ENCODE results near the gene TNFRSF11A.

Gene TNFRSF11A

DNA sequence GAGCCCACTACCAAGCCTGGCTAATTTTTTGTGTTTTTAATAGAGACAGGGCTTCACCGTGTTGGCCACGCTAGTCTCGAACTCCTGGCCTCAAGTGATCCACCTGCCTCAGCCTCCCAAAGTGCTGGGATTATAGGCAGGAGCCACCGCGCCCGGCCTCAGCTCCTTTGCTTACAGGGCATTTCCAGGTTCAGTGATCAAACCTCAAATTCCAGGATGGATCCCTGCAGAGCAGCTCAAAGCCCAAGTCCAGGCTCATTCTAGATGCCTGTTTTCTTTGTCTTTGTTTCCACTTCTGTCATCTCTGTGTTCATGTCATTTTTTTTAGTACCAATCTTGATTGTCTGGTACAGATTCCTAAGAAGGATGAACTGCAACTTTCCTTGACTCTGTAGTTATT, 41.9 kb downstream of the TNFRSF11A start:
- Histone ChIP-seq H3K4me3 (ENCODE audit: low read length in 2 of 2) (no peak overlapping the region), H3K27me3 (ENCODE audit: control insufficient read depth in 3 of 3, insufficient read depth in 3 of 3, low read depth in 1 of 3, low read length in 3 of 3) (no peaks in the 10 kb centered on the region), H3K4me2 (ENCODE audit: insufficient read depth, low read length, poor library complexity, severe bottlenecking) (no peak overlapping the region), H4K8ac (ENCODE audit: low read depth, low read length) (no peak overlapping the region), H3K14ac (ENCODE audit: low read length) (no peak overlapping the region), H2AK5ac (ENCODE audit: low read depth, low read length) (no peak overlapping the region), H2AFZ (ENCODE audit: low read length) (no peak overlapping the region), H3K79me1 (ENCODE audit: low read depth, low read length) (no peaks in the 10 kb centered on the region), H2BK120ac (ENCODE audit: low read depth, low read length) (no peak overlapping the region), H4K91ac (ENCODE audit: low read depth, low read length, poor library complexity) (no peak overlapping the region), H3K27ac (replicated peaks; ENCODE audit: low read length) (no peak overlapping the region), H3K18ac (ENCODE audit: low read length) (no peak overlapping the region), H3K4ac (ENCODE audit: low read length) (no peak overlapping the region), H3K9me3 (replicated peaks in 1 of 2; ENCODE audit: control insufficient read depth in 2 of 2, insufficient read depth in 1 of 2, low read depth in 1 of 2, low read length in 2 of 2) (no peaks in the 10 kb centered on the region), H2BK15ac (ENCODE audit: low read length) (no peak overlapping the region), H3K23ac (ENCODE audit: low read depth, low read length, poor library complexity) (no peak overlapping the region), H2BK12ac (ENCODE audit: low read length) (no peak overlapping the region), H3K36me3 (replicated peaks in 1 of 2; ENCODE audit: control insufficient read depth in 2 of 2, insufficient read depth in 2 of 2, low read length in 2 of 2) (no peaks in the 10 kb centered on the region), H3K4me1 (ENCODE audit: control insufficient read depth in 2 of 2, insufficient read depth in 1 of 2, low read depth in 1 of 2, low read length in 2 of 2) (peaks cover 0 to 2% of the 10 kb centered on the region in 2 donors), H3K9ac (ENCODE audit: low read depth, low read length, poor library complexity) (no peak overlapping the region), H2BK5ac (ENCODE audit: low read length) (no peak overlapping the region)
- no CpG with 5 or more reads among the region's 6 CpGs for WGBS, 2 donors (ENCODE audit: extremely low coverage in 2 of 2, insufficient read length in 2 of 2, insufficient replicate concordance in 1 of 2)
- DNase-seq (ENCODE audit: low spot score) = no peak

- Histone ChIP-seq H3K4me3 (ENCODE audit: low read length in 2 of 2) (no peak overlapping the region), H3K36me3 (replicated peaks in 1 of 2; ENCODE audit: control insufficient read depth in 2 of 2, insufficient read depth in 2 of 2, low read length in 2 of 2) (no peaks in the 10 kb centered on the region), H3K14ac (ENCODE audit: low read length) (no peak overlapping the region), H4K8ac (ENCODE audit: low read depth, low read length) (no peak overlapping the region), H3K18ac (ENCODE audit: low read length) (no peak overlapping the region), H3K4ac (ENCODE audit: low read length) (no peak overlapping the region), H2AFZ (ENCODE audit: low read length) (no peak overlapping the region), H2BK15ac (ENCODE audit: low read length) (no peak overlapping the region), H3K4me2 (ENCODE audit: insufficient read depth, low read length, poor library complexity, severe bottlenecking) (no peak overlapping the region), H3K23ac (ENCODE audit: low read depth, low read length, poor library complexity) (no peak overlapping the region), H3K79me1 (ENCODE audit: low read depth, low read length) (no peaks in the 10 kb centered on the region), H3K4me1 (ENCODE audit: control insufficient read depth in 2 of 2, insufficient read depth in 1 of 2, low read depth in 1 of 2, low read length in 2 of 2) (peaks cover 0 to 2% of the 10 kb centered on the region in 2 donors), H2AK5ac (ENCODE audit: low read depth, low read length) (no peak overlapping the region), H4K91ac (ENCODE audit: low read depth, low read length, poor library complexity) (no peak overlapping the region), H2BK120ac (ENCODE audit: low read depth, low read length) (no peak overlapping the region), H3K9me3 (replicated peaks in 1 of 2; ENCODE audit: control insufficient read depth in 2 of 2, insufficient read depth in 1 of 2, low read depth in 1 of 2, low read length in 2 of 2) (no peaks in the 10 kb centered on the region), H3K27ac (replicated peaks; ENCODE audit: low read length) (no peak overlapping the region), H3K9ac (ENCODE audit: low read depth, low read length, poor library complexity) (no peak overlapping the region), H3K27me3 (ENCODE audit: control insufficient read depth in 3 of 3, insufficient read depth in 3 of 3, low read depth in 1 of 3, low read length in 3 of 3) (no peaks in the 10 kb centered on the region), H2BK5ac (ENCODE audit: low read length) (no peak overlapping the region), H2BK12ac (ENCODE audit: low read length) (no peak overlapping the region)
- WGBS, 2 donors (ENCODE audit: extremely low coverage in 2 of 2, insufficient read length in 2 of 2, insufficient replicate concordance in 1 of 2) = no CpG with 5 or more reads among the region's 2 CpGs
- no peak for DNase-seq (ENCODE audit: low spot score)
Measured at GRCh38 chr18:62368100-62368499, 43.0 kb downstream of the TNFRSF11A start.

DNA sequence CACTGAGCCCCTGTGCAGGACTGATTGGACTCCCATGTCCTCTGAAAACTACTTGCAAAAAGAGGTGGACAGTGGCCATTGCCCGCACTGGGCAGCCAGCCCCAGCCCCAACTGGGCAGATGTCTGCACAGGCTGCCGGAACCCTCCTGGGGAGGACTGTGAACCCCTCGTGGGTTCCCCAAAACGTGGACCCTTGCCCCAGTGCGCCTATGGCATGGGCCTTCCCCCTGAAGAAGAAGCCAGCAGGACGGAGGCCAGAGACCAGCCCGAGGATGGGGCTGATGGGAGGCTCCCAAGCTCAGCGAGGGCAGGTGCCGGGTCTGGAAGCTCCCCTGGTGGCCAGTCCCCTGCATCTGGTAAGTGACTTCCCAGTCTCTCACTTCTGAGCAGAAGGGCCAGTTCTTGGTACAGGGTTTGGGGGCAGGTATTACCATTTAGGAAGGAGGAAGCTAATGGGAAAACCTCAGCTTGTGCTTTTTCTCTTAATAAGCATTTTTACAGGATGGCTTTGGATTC, 44.1 kb downstream of the TNFRSF11A start:
- no peaks in the 10 kb centered on the region for H3K27me3 ChIP-seq (ENCODE audit: control insufficient read depth in 3 of 3, insufficient read depth in 3 of 3, low read depth in 1 of 3, low read length in 3 of 3)
- H3K23ac ChIP-seq (ENCODE audit: low read depth, low read length, poor library complexity) = no peak overlapping the region
- H3K4ac ChIP-seq (ENCODE audit: low read length) = no peak overlapping the region
- no peak overlapping the region for H2BK15ac ChIP-seq (ENCODE audit: low read length)
- no peaks in the 10 kb centered on the region for H3K79me1 ChIP-seq (ENCODE audit: low read depth, low read length)
- peak overlapping the region; percentile 52 for H3K18ac ChIP-seq (ENCODE audit: low read length)
- H3K27ac ChIP-seq (replicated peaks; ENCODE audit: low read length) = no peak overlapping the region
- no peak overlapping the region for H4K8ac ChIP-seq (ENCODE audit: low read depth, low read length)
- H3K4me1 ChIP-seq (ENCODE audit: control insufficient read depth in 2 of 2, insufficient read depth in 1 of 2, low read depth in 1 of 2, low read length in 2 of 2) = peaks cover 0 to 2% of the 10 kb centered on the region in 2 donors
- H3K4me3 ChIP-seq (ENCODE audit: low read length in 2 of 2) = no peak overlapping the region
- WGBS, 2 donors (ENCODE audit: extremely low coverage in 2 of 2, insufficient read length in 2 of 2, insufficient replicate concordance in 1 of 2) = no CpG with 5 or more reads among the region's 9 CpGs
- H2BK12ac ChIP-seq (ENCODE audit: low read length) = no peak overlapping the region
- H3K9ac ChIP-seq (ENCODE audit: low read depth, low read length, poor library complexity) = no peak overlapping the region
- H4K91ac ChIP-seq (ENCODE audit: low read depth, low read length, poor library complexity) = no peak overlapping the region
- no peak overlapping the region for H3K14ac ChIP-seq (ENCODE audit: low read length)
- no peak for DNase-seq (ENCODE audit: low spot score)
- no peak overlapping the region for H2AK5ac ChIP-seq (ENCODE audit: low read depth, low read length)
- H3K36me3 ChIP-seq (replicated peaks in 1 of 2; ENCODE audit: control insufficient read depth in 2 of 2, insufficient read depth in 2 of 2, low read length in 2 of 2) = no peaks in the 10 kb centered on the region
- H2AFZ ChIP-seq (ENCODE audit: low read length) = no peak overlapping the region
- H3K4me2 ChIP-seq (ENCODE audit: insufficient read depth, low read length, poor library complexity, severe bottlenecking) = no peak overlapping the region
- H2BK5ac ChIP-seq (ENCODE audit: low read length) = no peak overlapping the region
- no peak overlapping the region for H2BK120ac ChIP-seq (ENCODE audit: low read depth, low read length)
- H3K9me3 ChIP-seq (replicated peaks in 1 of 2; ENCODE audit: control insufficient read depth in 2 of 2, insufficient read depth in 1 of 2, low read depth in 1 of 2, low read length in 2 of 2) = no peaks in the 10 kb centered on the region

DNA sequence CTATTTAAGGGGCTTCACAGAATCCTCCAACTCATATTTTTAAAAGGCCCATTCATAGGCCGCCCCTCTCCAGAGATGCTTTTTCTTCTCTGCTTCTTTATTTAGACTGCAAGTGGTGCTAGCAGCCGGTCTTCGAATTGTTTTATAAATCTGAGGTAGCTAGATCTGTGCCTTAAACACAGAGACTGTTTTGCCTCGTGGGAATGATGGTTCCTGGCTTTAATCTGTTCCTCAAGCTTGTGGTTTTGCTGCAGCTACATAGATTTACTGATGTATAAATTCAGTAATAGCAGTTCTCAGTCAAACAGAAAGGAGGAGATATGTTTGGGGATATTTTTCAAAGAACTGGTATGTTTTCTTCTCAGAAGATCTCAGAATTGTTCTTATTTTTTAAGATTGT, 45.3 kb downstream of the TNFRSF11A start:
- no CpG with 5 or more reads among the region's 4 CpGs for WGBS, 2 donors (ENCODE audit: extremely low coverage in 2 of 2, insufficient read length in 2 of 2, insufficient replicate concordance in 1 of 2)
- Histone ChIP-seq H3K36me3 (replicated peaks in 1 of 2; ENCODE audit: control insufficient read depth in 2 of 2, insufficient read depth in 2 of 2, low read length in 2 of 2) (no peaks in the 10 kb centered on the region), H2BK120ac (ENCODE audit: low read depth, low read length) (no peak overlapping the region), H2AFZ (ENCODE audit: low read length) (no peak overlapping the region), H2AK5ac (ENCODE audit: low read depth, low read length) (no peak overlapping the region), H3K14ac (ENCODE audit: low read length) (no peak overlapping the region), H3K4me3 (ENCODE audit: low read length in 2 of 2) (no peak overlapping the region), H2BK5ac (ENCODE audit: low read length) (no peak overlapping the region), H3K79me1 (ENCODE audit: low read depth, low read length) (no peaks in the 10 kb centered on the region), H3K4me2 (ENCODE audit: insufficient read depth, low read length, poor library complexity, severe bottlenecking) (no peak overlapping the region), H3K27me3 (ENCODE audit: control insufficient read depth in 3 of 3, insufficient read depth in 3 of 3, low read depth in 1 of 3, low read length in 3 of 3) (no peaks in the 10 kb centered on the region), H3K27ac (replicated peaks; ENCODE audit: low read length) (no peak overlapping the region), H4K8ac (ENCODE audit: low read depth, low read length) (no peak overlapping the region), H2BK15ac (ENCODE audit: low read length) (no peak overlapping the region), H3K4me1 (ENCODE audit: control insufficient read depth in 2 of 2, insufficient read depth in 1 of 2, low read depth in 1 of 2, low read length in 2 of 2) (peaks cover 0 to 2% of the 10 kb centered on the region in 2 donors), H3K9me3 (replicated peaks in 1 of 2; ENCODE audit: control insufficient read depth in 2 of 2, insufficient read depth in 1 of 2, low read depth in 1 of 2, low read length in 2 of 2) (no peaks in the 10 kb centered on the region), H2BK12ac (ENCODE audit: low read length) (no peak overlapping the region), H3K23ac (ENCODE audit: low read depth, low read length, poor library complexity) (no peak overlapping the region), H3K4ac (ENCODE audit: low read length) (no peak overlapping the region), H3K9ac (ENCODE audit: low read depth, low read length, poor library complexity) (no peak overlapping the region), H3K18ac (ENCODE audit: low read length) (no peak overlapping the region), H4K91ac (ENCODE audit: low read depth, low read length, poor library complexity) (no peak overlapping the region)
- DNase-seq (ENCODE audit: low spot score) = no peak

All from neuronal stem cell (in vitro differentiated cells).